Ascending aorta (tissue), 2 donors: ENCODE results near the gene FXYD2. TPM values are rescaled to one million over a fixed set of nuclear protein-coding genes. Genes with fewer than 3 reads are reported as not detected.

Experiments used
- DNase-seq, 2 donors: peaks; one replicate each; pipeline ENCODE4 v3.0.0-alpha.2; 2019; ENCODE audit warnings: low spot score in 2 of 2
- H3K27ac ChIP-seq, 2 donors: fragments of 200-600 bp; sonication (generic); one replicate each; pipeline ENCODE4 v1.5.1; 2016 to 2017; ENCODE audit warnings: mild to moderate bottlenecking in 1 of 2
- H3K27me3 ChIP-seq: fragments of 200-600 bp; sonication (generic); one replicate; pipeline ENCODE4 v1.5.1; 2017
- H3K36me3 ChIP-seq, 2 donors: fragments of 200-600 bp; sonication (generic); one replicate each; pipeline ENCODE4 v1.5.1; 2016
- H3K4me1 ChIP-seq, 2 donors: fragments of 200-600 bp; sonication (generic); one replicate each; pipeline ENCODE4 v1.5.1; 2016 to 2017; ENCODE audit warnings: mild to moderate bottlenecking in 1 of 2
- H3K4me3 ChIP-seq, 2 donors: fragments of 200-600 bp; sonication (generic); one replicate each; pipeline ENCODE4 v1.5.1; 2016 to 2017; ENCODE audit warnings: mild to moderate bottlenecking in 1 of 2
- H3K9me3 ChIP-seq, 2 donors: fragments of 200-600 bp; sonication (generic); one replicate each; pipeline ENCODE4 v1.5.1; 2016
- intact Hi-C: fragments of 100-400 bp; cut with DNase I; formaldehyde crosslinking; loops from one replicate; pipeline ENCODE4 v1.15.1; 2023
- total RNA-seq: library from RNA; depleted of rRNA; stranded (reverse); fragments of >200 nt; gene quantifications from one replicate; pipeline ENCODE4 v1.1.0, GENCODE V29; 2016
- TF ChIP-seq, protein P1 (sequence below), 3 experiments: fragments of 200-600 bp in 2 of 3; fragments of 450-650 bp in 1 of 3; sonication (generic) in 2 of 3; IDR thresholded peaks; one replicate each; pipeline ENCODE4 v1.5.1; 2016 to 2019; ENCODE audit warnings: antibody characterized with exemption in 3 of 3, mild to moderate bottlenecking in 1 of 3, moderate library complexity in 1 of 3

The FXYD2 gene
- total RNA-seq, 1 donor from 2014 or later = not detected

DNA sequence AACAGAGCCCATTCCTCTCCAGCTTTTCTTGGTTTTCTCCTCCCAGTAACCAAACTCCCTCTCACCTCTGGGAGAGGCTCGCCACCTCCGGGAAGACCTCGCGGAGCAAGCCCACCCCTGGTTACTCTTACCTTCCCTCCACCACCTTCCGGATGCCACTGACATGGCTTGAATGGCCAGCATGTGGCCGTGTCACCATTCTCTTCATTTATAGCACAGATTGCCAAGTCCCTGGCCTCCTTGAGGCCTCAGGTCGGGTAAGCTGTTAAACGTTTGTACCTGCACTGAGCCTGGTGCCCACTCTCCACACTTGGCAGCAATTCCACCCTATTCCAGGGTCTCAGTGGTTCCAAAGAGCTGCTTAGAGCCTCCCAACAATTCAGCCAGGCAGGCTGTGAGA, 8.0 kb upstream of the FXYD2 start:
- Histone ChIP-seq H3K27ac (no peak overlapping the region), H3K36me3 (no peaks in the 10 kb centered on the region), H3K4me1 (no peaks in the 10 kb centered on the region), H3K27me3 (no peaks in the 10 kb centered on the region), H3K4me3 (no peak overlapping the region), H3K9me3 (no peaks in the 10 kb centered on the region)
- TF ChIP-seq, protein P1, sequence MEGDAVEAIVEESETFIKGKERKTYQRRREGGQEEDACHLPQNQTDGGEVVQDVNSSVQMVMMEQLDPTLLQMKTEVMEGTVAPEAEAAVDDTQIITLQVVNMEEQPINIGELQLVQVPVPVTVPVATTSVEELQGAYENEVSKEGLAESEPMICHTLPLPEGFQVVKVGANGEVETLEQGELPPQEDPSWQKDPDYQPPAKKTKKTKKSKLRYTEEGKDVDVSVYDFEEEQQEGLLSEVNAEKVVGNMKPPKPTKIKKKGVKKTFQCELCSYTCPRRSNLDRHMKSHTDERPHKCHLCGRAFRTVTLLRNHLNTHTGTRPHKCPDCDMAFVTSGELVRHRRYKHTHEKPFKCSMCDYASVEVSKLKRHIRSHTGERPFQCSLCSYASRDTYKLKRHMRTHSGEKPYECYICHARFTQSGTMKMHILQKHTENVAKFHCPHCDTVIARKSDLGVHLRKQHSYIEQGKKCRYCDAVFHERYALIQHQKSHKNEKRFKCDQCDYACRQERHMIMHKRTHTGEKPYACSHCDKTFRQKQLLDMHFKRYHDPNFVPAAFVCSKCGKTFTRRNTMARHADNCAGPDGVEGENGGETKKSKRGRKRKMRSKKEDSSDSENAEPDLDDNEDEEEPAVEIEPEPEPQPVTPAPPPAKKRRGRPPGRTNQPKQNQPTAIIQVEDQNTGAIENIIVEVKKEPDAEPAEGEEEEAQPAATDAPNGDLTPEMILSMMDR (IDR thresholded peaks at IDR 0.05) = no peak
- no peak for DNase-seq
- intact Hi-C loops = no loop called here

DNA sequence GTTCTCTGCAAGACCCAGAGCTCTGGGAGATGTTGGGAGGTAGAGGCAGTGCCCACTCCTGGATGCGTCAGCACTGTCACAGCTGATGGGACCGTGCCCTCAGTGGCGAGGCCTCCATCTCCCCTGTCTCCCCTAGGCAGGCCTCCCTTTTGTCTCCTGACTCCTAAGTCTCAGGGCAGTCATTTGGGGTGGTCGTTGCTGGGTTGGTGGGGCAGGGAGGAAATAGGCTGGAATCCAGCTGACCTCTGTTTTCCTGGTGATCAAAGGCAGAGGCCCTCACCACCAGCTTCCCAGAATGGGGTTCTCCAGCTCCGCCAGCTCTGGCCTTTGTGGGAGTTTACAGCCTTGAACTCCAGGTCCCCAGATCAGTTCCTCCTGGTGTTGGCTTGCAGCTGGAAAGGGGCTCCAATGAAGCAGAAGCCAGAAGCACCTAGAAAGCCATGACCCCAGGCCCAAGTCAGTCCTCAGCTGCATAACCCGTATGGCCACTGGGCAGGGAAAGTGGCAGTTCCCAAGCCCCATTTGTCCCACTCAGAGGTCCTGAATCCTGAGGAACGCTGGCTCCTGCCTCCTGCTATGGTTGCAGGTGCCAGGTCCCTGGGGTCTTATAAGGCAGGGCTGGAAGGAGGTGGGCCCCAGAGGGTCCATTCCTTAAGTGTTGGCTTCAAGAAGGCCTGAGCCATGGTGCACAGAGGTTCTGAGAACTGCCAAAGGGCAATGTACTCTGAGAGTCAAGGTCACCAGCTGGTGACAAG, 7.3 kb upstream of the FXYD2 start:
- no peak overlapping the region for H3K4me3 ChIP-seq
- no peak for DNase-seq
- TF ChIP-seq, protein P1 (IDR thresholded peaks at IDR 0.05) = no peak
- intact Hi-C loops = no loop called here
- H3K4me1 ChIP-seq = no peaks in the 10 kb centered on the region
- no peaks in the 10 kb centered on the region for H3K9me3 ChIP-seq
- H3K27me3 ChIP-seq = no peaks in the 10 kb centered on the region
- H3K36me3 ChIP-seq = no peaks in the 10 kb centered on the region
- no peak overlapping the region for H3K27ac ChIP-seq

DNA sequence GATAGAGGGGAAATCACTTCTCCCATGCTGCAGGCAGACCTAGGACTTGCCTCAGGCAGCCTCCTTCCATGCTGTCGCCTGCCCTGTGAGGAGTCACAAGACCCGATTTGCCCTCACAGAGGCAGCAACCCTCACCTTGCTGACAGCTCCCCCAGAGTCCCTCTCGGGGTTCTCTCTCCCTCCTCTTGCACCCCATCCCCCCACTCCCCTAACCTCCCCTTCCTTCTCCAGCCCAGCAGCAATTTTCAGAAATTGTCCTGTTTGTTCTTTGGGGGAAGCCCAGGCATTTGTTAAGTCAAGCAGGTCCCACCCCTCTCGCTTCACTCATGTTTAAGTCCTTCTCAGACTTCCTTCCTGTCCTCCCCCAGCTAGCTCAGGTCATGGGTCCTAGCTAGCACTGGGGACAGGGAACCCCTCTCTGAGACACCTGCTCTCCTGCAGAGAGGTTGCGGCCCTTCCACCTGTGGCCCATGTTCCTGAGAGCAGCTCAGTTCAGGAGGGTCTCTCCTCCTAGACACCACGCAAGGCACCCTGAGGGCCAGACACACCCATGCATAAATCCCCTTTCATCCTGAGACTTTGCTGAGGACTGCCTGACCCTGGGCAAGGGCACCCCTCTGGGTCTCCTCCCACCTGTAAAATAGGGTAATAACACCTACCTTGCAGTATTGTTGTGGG, 6.3 kb upstream of the FXYD2 start:
- no peaks in the 10 kb centered on the region for H3K27me3 ChIP-seq
- no peaks in the 10 kb centered on the region for H3K4me1 ChIP-seq

GRCh38 chr11:117830072-117830471, 5.5 kb upstream of the FXYD2 start:
- no peak overlapping the region for H3K4me3 ChIP-seq
- H3K27me3 ChIP-seq = no peaks in the 10 kb centered on the region
- no peak overlapping the region for H3K27ac ChIP-seq
- H3K4me1 ChIP-seq = no peaks in the 10 kb centered on the region
- intact Hi-C loops = no loop called here
- no peak for DNase-seq
- H3K36me3 ChIP-seq = no peaks in the 10 kb centered on the region
- TF ChIP-seq, protein P1 (IDR thresholded peaks at IDR 0.05) = no peak
- no peaks in the 10 kb centered on the region for H3K9me3 ChIP-seq

More for the DNA sequence above, 6.3 kb upstream of the FXYD2 start:
- Histone ChIP-seq H3K9me3 (no peaks in the 10 kb centered on the region), H3K4me3 (no peak overlapping the region), H3K27ac (no peak overlapping the region), H3K36me3 (no peaks in the 10 kb centered on the region)
- DNase-seq = no peak
- TF ChIP-seq, protein P1 (IDR thresholded peaks at IDR 0.05) = no peak
- intact Hi-C loops = no loop called here

GRCh38 chr11:117829369-117829725, 4.8 kb upstream of the FXYD2 start:
- H3K27me3 ChIP-seq = no peaks in the 10 kb centered on the region
- no peaks in the 10 kb centered on the region for H3K9me3 ChIP-seq
- no peaks in the 10 kb centered on the region for H3K4me1 ChIP-seq
- intact Hi-C loops = no loop called here
- TF ChIP-seq, protein P1 (IDR thresholded peaks at IDR 0.05) = no peak
- DNase-seq = no peak
- H3K27ac ChIP-seq = no peak overlapping the region
- no peak overlapping the region for H3K4me3 ChIP-seq
- H3K36me3 ChIP-seq = no peaks in the 10 kb centered on the region
